Vagina (tissue), 2 donors: ENCODE measurements around the gene PHTF2.

Experiments used
- POLR2A ChIP-seq, 2 donors: fragments of 450-650 bp; IDR thresholded peaks; one replicate each; pipeline ENCODE4 v1.6.1; 2017; ENCODE audit warnings: antibody characterized with exemption in 2 of 2, mild to moderate bottlenecking in 2 of 2, moderate library complexity in 2 of 2
- TF ChIP-seq, protein P1 (sequence below), 3 experiments: fragments of 450-650 bp in 2 of 3; fragments of 200-600 bp in 1 of 3; sonication (generic) in 1 of 3; IDR thresholded peaks; one replicate each; pipeline ENCODE4 v1.5.1; 2017 to 2019; ENCODE audit warnings: antibody characterized with exemption in 3 of 3, mild to moderate bottlenecking in 2 of 3, moderate library complexity in 2 of 3

DNA sequence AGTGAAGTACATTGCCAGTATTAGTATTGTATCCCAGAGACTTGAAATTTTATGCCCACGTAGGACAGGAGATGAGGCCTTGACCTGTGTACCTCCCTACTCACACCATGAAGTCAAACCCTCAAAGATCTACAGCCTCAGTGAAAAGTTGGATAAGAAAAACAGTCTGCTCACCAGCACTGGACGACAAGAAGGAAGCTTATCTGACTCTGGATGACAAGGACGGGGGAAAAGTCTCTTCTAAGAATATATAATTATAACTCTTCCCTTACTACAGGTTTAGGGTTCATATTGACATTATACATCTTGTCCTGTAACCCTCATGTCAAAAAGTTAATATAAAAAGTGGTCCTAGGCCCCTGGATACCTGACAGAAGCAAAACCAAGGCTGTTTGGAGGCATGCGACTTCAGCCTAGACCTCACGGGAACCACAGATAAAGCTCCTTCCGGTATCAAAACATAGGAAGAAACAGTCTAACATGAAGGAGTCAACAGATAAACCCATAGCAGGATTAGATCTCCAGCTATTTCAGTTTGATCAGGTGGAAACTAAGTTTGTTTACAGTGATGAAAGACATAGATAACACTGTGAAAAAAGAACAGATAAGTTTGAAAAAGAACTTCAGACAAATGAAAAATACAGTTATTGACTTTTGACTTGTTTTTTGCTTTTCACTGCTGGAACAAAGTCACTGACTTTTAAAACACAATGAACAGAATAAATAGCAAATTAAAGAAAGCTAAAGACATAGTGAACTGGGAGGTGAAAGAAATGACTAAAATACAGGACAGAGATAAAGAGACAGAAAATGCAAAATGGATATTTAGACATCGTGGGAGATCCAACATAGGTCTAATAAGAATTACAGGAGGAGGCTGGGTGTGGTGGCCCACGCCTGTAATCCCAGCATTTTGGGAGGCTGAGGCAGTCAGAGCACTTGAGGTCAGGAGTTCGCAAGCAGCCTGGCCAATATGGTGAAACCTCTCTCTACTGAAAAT is 145.9 kb downstream of the PHTF2 start:
- TF ChIP-seq, protein P1, sequence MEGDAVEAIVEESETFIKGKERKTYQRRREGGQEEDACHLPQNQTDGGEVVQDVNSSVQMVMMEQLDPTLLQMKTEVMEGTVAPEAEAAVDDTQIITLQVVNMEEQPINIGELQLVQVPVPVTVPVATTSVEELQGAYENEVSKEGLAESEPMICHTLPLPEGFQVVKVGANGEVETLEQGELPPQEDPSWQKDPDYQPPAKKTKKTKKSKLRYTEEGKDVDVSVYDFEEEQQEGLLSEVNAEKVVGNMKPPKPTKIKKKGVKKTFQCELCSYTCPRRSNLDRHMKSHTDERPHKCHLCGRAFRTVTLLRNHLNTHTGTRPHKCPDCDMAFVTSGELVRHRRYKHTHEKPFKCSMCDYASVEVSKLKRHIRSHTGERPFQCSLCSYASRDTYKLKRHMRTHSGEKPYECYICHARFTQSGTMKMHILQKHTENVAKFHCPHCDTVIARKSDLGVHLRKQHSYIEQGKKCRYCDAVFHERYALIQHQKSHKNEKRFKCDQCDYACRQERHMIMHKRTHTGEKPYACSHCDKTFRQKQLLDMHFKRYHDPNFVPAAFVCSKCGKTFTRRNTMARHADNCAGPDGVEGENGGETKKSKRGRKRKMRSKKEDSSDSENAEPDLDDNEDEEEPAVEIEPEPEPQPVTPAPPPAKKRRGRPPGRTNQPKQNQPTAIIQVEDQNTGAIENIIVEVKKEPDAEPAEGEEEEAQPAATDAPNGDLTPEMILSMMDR (IDR thresholded peaks at IDR 0.05), result no peak
- no peak for TF ChIP-seq POLR2A (IDR thresholded peaks at IDR 0.05)
